K562 (cell line): Measurements from ENCODE around the gene NINJ2. TPM values are rescaled to one million over a fixed set of nuclear protein-coding genes. Genes with fewer than 3 reads are reported as not detected.

Source experiments
- CTCF ChIP-seq, 3 experiments: IDR thresholded peaks in 2 of 3; conservative IDR thresholded peaks in 1 of 3; 2 replicates each; pipeline ENCODE4 v1.5.1; 2011 to 2012; ENCODE audit warnings: low read length in 3 of 3, mild to moderate bottlenecking in 3 of 3, control low read depth in 2 of 3, improper control_type of control experiment in 1 of 3, inconsistent platforms in 1 of 3, low read depth in 1 of 3, mixed read lengths in 1 of 3, moderate library complexity in 1 of 3; ENCODE audit not compliant: insufficient read depth in 2 of 3
- EHMT2 ChIP-seq: fragments of 450-650 bp; IDR thresholded peaks from 2 replicates; pipeline ENCODE4 v1.6.1; 2018; ENCODE audit warnings: antibody characterized with exemption
- ID3 ChIP-seq, 2 experiments: fragments of 250-450 bp in 1 of 2; fragments of 450-650 bp in 1 of 2; sonication (Bioruptor Pico) in 1 of 2; IDR thresholded peaks; 2 replicates each; pipeline versions ENCODE4 v1.6.1 to v1.8.0; 2016 to 2021; ENCODE audit warnings: mild to moderate bottlenecking in 2 of 2, moderate library complexity in 2 of 2, missing compliant biosample characterization in 1 of 2, missing genetic modification characterization in 1 of 2
- MED1 ChIP-seq: sonication (generic); formaldehyde crosslinking; IDR thresholded peaks from 2 replicates; pipeline ENCODE4 v1.8.1; 2023; ENCODE audit warnings: missing genetic modification reagents, borderline replicate concordance
- MIER1 ChIP-seq: fragments of 450-650 bp; IDR thresholded peaks from 2 replicates; pipeline ENCODE4 v1.6.1; 2016; ENCODE audit warnings: antibody characterized with exemption, mild to moderate bottlenecking, low read depth
- NFE2L1 ChIP-seq: fragments of 450-650 bp; IDR thresholded peaks from 2 replicates; pipeline ENCODE4 v1.6.1; 2016; ENCODE audit warnings: missing genetic modification characterization, low read depth, mild to moderate bottlenecking, missing compliant biosample characterization, moderate library complexity, borderline replicate concordance
- PHF20 ChIP-seq: fragments of 450-650 bp; IDR thresholded peaks from 2 replicates; pipeline ENCODE4 v1.6.1; 2018; ENCODE audit not compliant: partially characterized antibody
- SLC30A9 ChIP-seq: fragments of 250-450 bp; sonication (Bioruptor Pico); IDR thresholded peaks from 2 replicates; pipeline ENCODE4 v1.8.0; 2022; ENCODE audit warnings: mild to moderate bottlenecking, moderate library complexity
- SMAD2 ChIP-seq: fragments of 150-350 bp; IDR thresholded peaks from 2 replicates; pipeline ENCODE4 v1.6.1; 2014; ENCODE audit warnings: low read depth, mild to moderate bottlenecking, low read length
- SREBF1 ChIP-seq: fragments of 150-350 bp; IDR thresholded peaks from 2 replicates; pipeline ENCODE4 v1.6.1; 2014; ENCODE audit warnings: antibody characterized with exemption, low read depth, low read length, borderline replicate concordance
- XRCC5 ChIP-seq: fragments of 200-400 bp; formaldehyde crosslinking; IDR thresholded peaks from 2 replicates; pipeline ENCODE4 v1.6.1; 2017; ENCODE audit warnings: low read depth, mild to moderate bottlenecking, low read length
- ZBTB11 ChIP-seq, 3 experiments: fragments of 200-800 bp in 1 of 3; fragments of 250-450 bp in 1 of 3; fragments of 450-650 bp in 1 of 3; sonication (Bioruptor Pico) in 1 of 3; sonication (Bioruptor generic) in 1 of 3; formaldehyde crosslinking in 1 of 3; IDR thresholded peaks; 2 replicates each; pipeline versions ENCODE4 v1.6.1 to v1.8.0; 2016 to 2022; ENCODE audit warnings: mild to moderate bottlenecking in 2 of 3, missing genetic modification characterization in 2 of 3, missing compliant biosample characterization in 1 of 3, moderate library complexity in 1 of 3
- polyA plus RNA-seq, 8 experiments: library from polyadenylated mRNA; depleted of rRNA in 4 of 8; stranded (reverse) in 5 of 8; unstranded in 3 of 8; fragments of >200 nt; fragmentation: Nextera tagmentation in 2 of 8; fragmentation: Illumina TruSeq in 1 of 8; extraction: Ambion mirVana in 2 of 8; extraction: Trizol in 1 of 8; gene quantifications; 2 replicates each; pipeline versions ENCODE4 v1.2.1 to v1.2.3, GENCODE V29; 2011 to 2014; ENCODE audit warnings: inconsistent platforms in 1 of 8, missing spikeins in 1 of 8
- total RNA-seq, 7 experiments: library from RNA; depleted of rRNA in 6 of 7; stranded (reverse); fragments of >200 nt in 6 of 7; fragmentation: Illumina TruSeq in 2 of 7; extraction: Trizol in 2 of 7; gene quantifications; 2 replicates each; pipeline versions ENCODE4 v1.2.1 to v1.2.3, GENCODE V29; 2011 to 2021; ENCODE audit warnings: low replicate concordance in 1 of 7
- TF ChIP-seq, protein P1 (sequence below): fragments of 450-650 bp; formaldehyde crosslinking; IDR thresholded peaks from 2 replicates; pipeline ENCODE4 v1.4.0; 2020; ENCODE audit warnings: mild to moderate bottlenecking, mixed read lengths

NINJ2 gene
- total and polyA plus RNA-seq, 9 of the 15 experiments (the other 6 are each of a cell fraction or from before 2014, with no cell fraction given) = 2.6 to 16.0 (median 4.5) TPM

GRCh38 chr12:552466-552865, 110.8 kb downstream of the NINJ2 start (continued):
- no peak for TF ChIP-seq ZBTB11 (CRISPR knock-in tag; IDR thresholded peaks at IDR 0.05)
- no peak for TF ChIP-seq XRCC5
- TF ChIP-seq SMAD2 = no peak
- TF ChIP-seq ID3 (CRISPR knock-in tag; IDR thresholded peaks at IDR 0.05) = no peak
- TF ChIP-seq ID3 (tag; IDR thresholded peaks at IDR 0.05) = no peak
- no peak for TF ChIP-seq PHF20
- no peak for TF ChIP-seq MIER1
- TF ChIP-seq, protein P1, sequence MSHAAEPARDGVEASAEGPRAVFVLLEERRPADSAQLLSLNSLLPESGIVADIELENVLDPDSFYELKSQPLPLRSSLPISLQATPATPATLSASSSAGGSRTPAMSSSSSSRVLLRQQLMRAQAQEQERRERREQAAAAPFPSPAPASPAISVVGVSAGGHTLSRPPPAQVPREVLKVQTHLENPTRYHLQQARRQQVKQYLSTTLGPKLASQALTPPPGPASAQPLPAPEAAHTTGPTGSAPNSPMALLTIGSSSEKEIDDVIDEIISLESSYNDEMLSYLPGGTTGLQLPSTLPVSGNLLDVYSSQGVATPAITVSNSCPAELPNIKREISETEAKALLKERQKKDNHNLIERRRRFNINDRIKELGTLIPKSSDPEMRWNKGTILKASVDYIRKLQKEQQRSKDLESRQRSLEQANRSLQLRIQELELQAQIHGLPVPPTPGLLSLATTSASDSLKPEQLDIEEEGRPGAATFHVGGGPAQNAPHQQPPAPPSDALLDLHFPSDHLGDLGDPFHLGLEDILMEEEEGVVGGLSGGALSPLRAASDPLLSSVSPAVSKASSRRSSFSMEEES = peak; percentile 89
- TF ChIP-seq MED1 (CRISPR knock-in tag) = no peak
- no peak for TF ChIP-seq SLC30A9 (CRISPR knock-in tag)
- no peak for TF ChIP-seq NFE2L1 (tag)
- TF ChIP-seq SREBF1 = no peak
- no peak for TF ChIP-seq CTCF (IDR thresholded peaks at IDR 0.05 in 2 of 3, conservative IDR thresholded peaks at IDR 0.05 in 1 of 3; ENCODE audit: insufficient read depth in 2 of 3, low read depth in 1 of 3, low read length in 3 of 3)
- no peak for TF ChIP-seq EHMT2
